Calu3 (cell line): ENCODE measurements around the gene GLIS1. TPM values are rescaled to one million over a fixed set of nuclear protein-coding genes. Genes with fewer than 3 reads are reported as not detected.

Source experiments
- BruUV-seq: library from RNA; stranded (reverse); fragments of 400-500 nt; replicated peaks from 2 replicates; lab custom pipeline; 2021; lab: Mats Ljungman, UMichigan
- CTCF ChIA-PET: fragments of 300-600 bp; sonication (Branson Sonifier 250); formaldehyde crosslinking; loops from one replicate; lab custom pipeline; 2022; ENCODE audit warnings: antibody characterized with exemption; lab: Charles Lee
- DNase-seq: peaks from one replicate; pipeline ENCODE4 v3.0.0; 2022
- H3K27ac Mint-ChIP-seq: one replicate; pipeline ENCODE4 v1.8.0; 2022; ENCODE audit warnings: mixed read lengths; ENCODE audit not compliant: unreplicated experiment
- H3K27me3 Mint-ChIP-seq: one replicate; pipeline ENCODE4 v1.8.0; 2022; ENCODE audit warnings: mixed read lengths; ENCODE audit not compliant: unreplicated experiment
- H3K36me3 Mint-ChIP-seq: one replicate; pipeline ENCODE4 v1.8.0; 2022; ENCODE audit warnings: mild to moderate bottlenecking, moderate library complexity, mixed read lengths; ENCODE audit not compliant: insufficient read depth, unreplicated experiment
- H3K4me1 Mint-ChIP-seq: one replicate; pipeline ENCODE4 v1.8.0; 2022; ENCODE audit warnings: mild to moderate bottlenecking, low read depth, mixed read lengths; ENCODE audit not compliant: unreplicated experiment
- H3K4me3 Mint-ChIP-seq: one replicate; pipeline ENCODE4 v1.8.0; 2022; ENCODE audit warnings: mild to moderate bottlenecking, low read depth, moderate library complexity, mixed read lengths; ENCODE audit not compliant: unreplicated experiment
- H3K9me3 Mint-ChIP-seq: one replicate; pipeline ENCODE4 v1.8.0; 2022; ENCODE audit warnings: low read depth, mixed read lengths; ENCODE audit not compliant: unreplicated experiment
- intact Hi-C: fragments of 100-400 bp; cut with micrococcal nuclease; formaldehyde crosslinking; loops from one replicate; pipeline ENCODE4 v1.10.0; 2022; ENCODE audit not compliant: unreplicated experiment
- total RNA-seq: library from RNA; stranded (reverse); gene quantifications from 2 replicates; pipeline ENCODE4 v1.2.3, GENCODE V29; 2022
- TF ChIP-seq, protein P1 (sequence below): fragments of 200-600 bp; IDR thresholded peaks from one replicate; pipeline ENCODE4 v1.8.0; 2022; ENCODE audit warnings: antibody characterized with exemption; ENCODE audit not compliant: unreplicated experiment

Gene GLIS1
- total RNA-seq, 1 experiment from 2014 or later, result not detected

DNA sequence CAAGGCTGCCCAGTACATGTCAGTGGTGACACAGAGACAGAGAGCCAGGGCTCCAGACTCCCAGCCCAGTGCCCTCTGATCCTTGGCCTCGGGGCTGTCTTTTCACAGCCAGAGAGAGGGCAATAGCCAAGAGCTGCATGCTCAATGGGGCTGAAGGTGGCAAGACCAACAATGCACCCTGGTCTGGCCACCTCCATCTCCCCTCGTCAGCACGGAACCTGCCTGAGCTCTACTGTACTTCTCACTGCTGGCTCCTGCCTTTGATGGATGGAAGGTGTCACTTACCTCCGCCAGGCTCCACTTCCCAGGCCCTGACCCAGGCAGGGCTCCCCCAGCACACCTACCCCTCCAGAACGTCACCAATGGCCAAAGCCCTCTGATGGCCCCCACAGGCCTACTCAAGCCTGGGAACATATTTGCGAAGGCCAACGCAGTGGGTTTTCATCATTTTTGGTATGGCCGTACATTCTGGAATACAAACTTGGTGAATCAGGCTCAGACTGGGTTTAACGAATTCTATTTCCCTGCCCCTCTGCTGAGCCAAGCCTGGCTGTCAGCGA is 191.7 kb downstream of the GLIS1 start:
- no peak overlapping the region for H3K4me3 Mint-ChIP-seq
- no peak for DNase-seq
- TF ChIP-seq, protein P1, sequence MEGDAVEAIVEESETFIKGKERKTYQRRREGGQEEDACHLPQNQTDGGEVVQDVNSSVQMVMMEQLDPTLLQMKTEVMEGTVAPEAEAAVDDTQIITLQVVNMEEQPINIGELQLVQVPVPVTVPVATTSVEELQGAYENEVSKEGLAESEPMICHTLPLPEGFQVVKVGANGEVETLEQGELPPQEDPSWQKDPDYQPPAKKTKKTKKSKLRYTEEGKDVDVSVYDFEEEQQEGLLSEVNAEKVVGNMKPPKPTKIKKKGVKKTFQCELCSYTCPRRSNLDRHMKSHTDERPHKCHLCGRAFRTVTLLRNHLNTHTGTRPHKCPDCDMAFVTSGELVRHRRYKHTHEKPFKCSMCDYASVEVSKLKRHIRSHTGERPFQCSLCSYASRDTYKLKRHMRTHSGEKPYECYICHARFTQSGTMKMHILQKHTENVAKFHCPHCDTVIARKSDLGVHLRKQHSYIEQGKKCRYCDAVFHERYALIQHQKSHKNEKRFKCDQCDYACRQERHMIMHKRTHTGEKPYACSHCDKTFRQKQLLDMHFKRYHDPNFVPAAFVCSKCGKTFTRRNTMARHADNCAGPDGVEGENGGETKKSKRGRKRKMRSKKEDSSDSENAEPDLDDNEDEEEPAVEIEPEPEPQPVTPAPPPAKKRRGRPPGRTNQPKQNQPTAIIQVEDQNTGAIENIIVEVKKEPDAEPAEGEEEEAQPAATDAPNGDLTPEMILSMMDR, result no peak
- peaks cover 98% of the 10 kb centered on the region for H3K27me3 Mint-ChIP-seq
- intact Hi-C loops, result no loop called here
- CTCF ChIA-PET, result no interaction called here
- H3K27ac Mint-ChIP-seq, result no peak overlapping the region
- H3K36me3 Mint-ChIP-seq, result no peaks in the 10 kb centered on the region
- peaks cover 3% of the 10 kb centered on the region for H3K4me1 Mint-ChIP-seq
- no peaks in the 10 kb centered on the region for H3K9me3 Mint-ChIP-seq
- no TSS peak for BruUV-seq

DNA sequence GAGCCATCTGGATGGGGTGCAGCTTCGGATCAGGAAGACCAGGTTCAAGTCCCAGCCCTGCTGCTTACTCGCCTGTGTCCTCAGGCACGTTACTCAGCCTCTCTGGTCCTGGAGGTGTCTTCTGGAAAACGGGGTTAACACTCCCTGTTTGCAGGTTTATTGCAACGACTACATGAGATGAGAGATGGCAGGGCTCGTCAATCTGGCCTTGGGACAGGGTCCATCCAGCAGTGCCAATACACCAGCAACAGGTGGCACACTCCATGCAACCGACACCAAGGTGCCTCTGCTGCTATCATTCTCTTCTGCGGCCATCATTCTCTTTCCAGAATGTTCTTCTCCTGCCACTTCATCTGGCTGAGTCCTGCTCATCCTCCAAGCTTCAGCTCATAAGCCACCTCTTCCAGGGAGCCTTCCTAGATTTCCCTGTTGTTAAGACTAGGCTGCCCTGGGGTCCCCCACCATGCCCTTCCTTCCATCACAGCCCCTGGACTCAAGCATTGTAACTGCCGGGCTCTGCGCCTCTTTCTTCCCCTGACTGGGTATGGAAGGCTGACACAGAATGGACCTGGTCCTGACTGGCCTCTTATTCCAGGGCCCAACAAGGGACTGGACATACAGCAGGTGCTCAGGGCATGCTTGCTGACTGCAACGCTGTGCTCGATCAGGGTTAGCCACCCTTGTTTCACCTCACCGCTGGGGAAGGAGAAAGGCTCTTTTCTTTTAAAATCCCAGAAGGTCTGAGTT is 192.4 kb downstream of the GLIS1 start:
- no peak overlapping the region for H3K4me3 Mint-ChIP-seq
- intact Hi-C loops, result no loop called here
- no TSS peak for BruUV-seq
- no peak overlapping the region for H3K27ac Mint-ChIP-seq
- no peaks in the 10 kb centered on the region for H3K9me3 Mint-ChIP-seq
- no peaks in the 10 kb centered on the region for H3K36me3 Mint-ChIP-seq
- H3K4me1 Mint-ChIP-seq, result peaks cover 10% of the 10 kb centered on the region
- TF ChIP-seq, protein P1, result no peak
- CTCF ChIA-PET, result no interaction called here
- no peak for DNase-seq
- peaks cover 98% of the 10 kb centered on the region for H3K27me3 Mint-ChIP-seq

DNA sequence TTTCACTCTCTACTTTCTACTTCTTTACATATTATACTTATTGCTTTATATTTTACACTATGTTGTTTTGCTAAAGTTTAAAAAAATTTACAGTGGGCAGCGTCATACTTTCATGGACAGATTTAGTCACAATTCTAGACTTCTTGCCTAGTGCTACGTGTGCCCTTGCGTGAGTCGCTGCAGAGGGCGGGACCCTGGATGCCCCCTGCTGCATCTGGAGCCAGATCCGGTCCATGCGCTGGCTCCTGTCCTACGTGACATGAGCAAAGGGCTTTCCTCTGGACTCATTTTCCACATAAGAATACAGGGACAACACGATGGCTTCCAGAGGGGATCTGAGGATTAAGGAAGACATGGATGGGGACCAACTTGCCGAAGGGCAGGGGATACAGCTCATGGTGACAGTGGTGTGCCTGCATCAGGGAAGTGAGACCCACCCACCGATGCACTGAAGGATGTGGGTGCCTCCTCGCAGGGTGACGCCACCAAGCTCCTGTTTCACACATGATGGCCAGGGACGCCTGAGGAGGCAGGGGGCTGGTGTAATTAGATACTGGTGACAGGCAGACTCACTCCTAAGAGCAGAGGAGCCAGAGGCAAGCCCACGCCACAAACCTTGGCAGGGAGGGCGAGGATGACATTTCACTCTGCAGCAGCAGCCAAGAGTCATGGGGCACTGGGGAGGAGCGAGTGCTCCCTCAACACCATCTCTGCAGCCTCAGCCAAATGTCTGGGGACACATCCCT is 193.1 kb downstream of the GLIS1 start:
- no peaks in the 10 kb centered on the region for H3K36me3 Mint-ChIP-seq
- intact Hi-C loops, result no loop called here

More for the DNA sequence above, 193.1 kb downstream of the GLIS1 start:
- peaks cover 14% of the 10 kb centered on the region for H3K4me1 Mint-ChIP-seq
- DNase-seq, result no peak
- H3K27me3 Mint-ChIP-seq, result peaks cover 100% of the 10 kb centered on the region
- CTCF ChIA-PET, result no interaction called here
- TF ChIP-seq, protein P1, result no peak
- H3K4me3 Mint-ChIP-seq, result no peak overlapping the region
- no TSS peak for BruUV-seq
- no peak overlapping the region for H3K27ac Mint-ChIP-seq
- no peaks in the 10 kb centered on the region for H3K9me3 Mint-ChIP-seq
